ENCODE data around the gene PRPF31. TPM values are rescaled to one million over a fixed set of nuclear protein-coding genes. Genes with fewer than 3 reads are reported as not detected.
A peak's percentile ranks its signal among the peaks of the same experiment; 100 is the strongest.
"Not testable (repeated sequence)": the region's sequence is repeated elsewhere in the genome, so short reads cannot be mapped to it uniquely, and the experiment has no call there.

Gene PRPF31
- total and polyA plus RNA-seq, 2 of the 13 experiments (the other 11 are each of a cell fraction or from before 2014, with no cell fraction given) = 23.8 to 63.8 TPM

- TF ChIP-seq JARID2 (CRISPR knock-in tag; IDR thresholded peaks at IDR 0.05; ENCODE audit: insufficient replicate concordance) (no peak), YEATS2 (CRISPR knock-in tag; IDR thresholded peaks at IDR 0.05; ENCODE audit: borderline replicate concordance) (no peak), THAP9 (CRISPR knock-in tag; IDR thresholded peaks at IDR 0.05; ENCODE audit: borderline replicate concordance) (no peak), ZNF33A (CRISPR knock-in tag; IDR thresholded peaks at IDR 0.05; ENCODE audit: borderline replicate concordance) (no peak), RFX5 (IDR thresholded peaks at IDR 0.05; ENCODE audit: low read depth, low read length) (no peak), ELK4 (CRISPR knock-in tag; IDR thresholded peaks at IDR 0.05; ENCODE audit: borderline replicate concordance) (no peak)
Observed at GRCh38 chr19:54099190-54099902, 16.2 kb upstream of the PRPF31 start (continued).

GRCh38 chr19:54099903-54100255, 15.7 kb upstream of the PRPF31 start:
- in situ Hi-C loops (cut with HindIII; ENCODE audit: extremely low pct_ligation_motif_present, low pct_unique_long_range_greater_than_20kb); H4K20me1 ChIP-seq (ENCODE audit: insufficient read depth, low read length); ATAC-seq; CTCF ChIA-PET (ENCODE audit: low intra/inter-chr PET ratio, low total read pairs); H3K36me3 ChIP-seq (replicated peaks in 1 of 2; ENCODE audit: control insufficient read depth in 1 of 2, insufficient read depth in 2 of 2, low read length in 2 of 2); H2AFZ ChIP-seq (ENCODE audit: low read length); BruUV-seq (replicated peaks); H3K79me2 ChIP-seq (ENCODE audit: insufficient read depth, low read length); DNase-seq (ENCODE audit: low spot score); intact Hi-C loops (cut with micrococcal nuclease; ENCODE audit: unreplicated experiment); H3K27ac ChIP-seq (ENCODE audit: extremely low read length, insufficient read depth, low read length); FAIRE-seq; POLR2A ChIA-PET; H3K9me3 ChIP-seq (ENCODE audit: low read length); H3K4me3 ChIP-seq (replicated peaks in 1 of 3; ENCODE audit: insufficient read depth in 1 of 3, low read depth in 2 of 3, low read length in 3 of 3): not testable (repeated sequence)
- Histone ChIP-seq H3K27me3 (ENCODE audit: control insufficient read depth in 1 of 2, insufficient read depth in 2 of 2, low read length in 2 of 2) (peaks cover 0 to 14% of the 10 kb centered on the region in 2 experiments; a peak in 1 of 5 replicates), H3K4me1 (ENCODE audit: insufficient read depth, low read length) (peaks cover 33% of the 10 kb centered on the region), H3K4me2 (ENCODE audit: low read depth, low read length) (peak overlapping the region; percentile 54; the same call in 1 of the 2 replicates), H3K9ac (ENCODE audit: insufficient read depth, low read depth, low read length) (peak overlapping the region; percentile 39; the same call in 1 of the 2 replicates)
- 48% methylated on average over 9 of the region's 9 CpGs for WGBS (ENCODE audit: low lambda C conversion rate)
